HG03521 (cell line): ENCODE measurements around the gene RPL3.

Experiments
- ATAC-seq: cut with Tn5 transposase; IDR thresholded peaks from one replicate; pipeline ENCODE4 v1.9.1; 2021; ENCODE audit warnings: mild to moderate bottlenecking, moderate library complexity; ENCODE audit not compliant: unreplicated experiment

The RPL3 gene

DNA sequence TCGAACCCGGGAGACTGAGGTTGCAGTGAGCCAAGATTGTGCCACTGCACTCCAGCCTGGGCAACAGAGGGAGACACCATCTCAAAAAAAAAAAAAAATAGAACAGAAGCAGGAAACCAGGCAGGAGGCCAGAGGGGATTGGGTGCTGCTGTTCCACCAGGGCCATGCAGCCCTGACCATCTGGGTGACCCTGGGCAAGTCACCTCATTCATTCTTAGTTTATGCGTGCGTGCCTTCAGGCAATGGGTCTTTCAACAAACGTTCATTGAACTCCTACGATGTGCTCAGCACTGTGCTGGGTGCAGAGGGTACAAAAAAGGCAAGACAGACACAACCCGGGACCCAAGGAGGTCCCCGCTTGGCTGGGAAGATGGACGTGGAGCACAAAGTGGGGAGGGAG lies 18.3 kb downstream of the RPL3 start:
- no peak for ATAC-seq

DNA sequence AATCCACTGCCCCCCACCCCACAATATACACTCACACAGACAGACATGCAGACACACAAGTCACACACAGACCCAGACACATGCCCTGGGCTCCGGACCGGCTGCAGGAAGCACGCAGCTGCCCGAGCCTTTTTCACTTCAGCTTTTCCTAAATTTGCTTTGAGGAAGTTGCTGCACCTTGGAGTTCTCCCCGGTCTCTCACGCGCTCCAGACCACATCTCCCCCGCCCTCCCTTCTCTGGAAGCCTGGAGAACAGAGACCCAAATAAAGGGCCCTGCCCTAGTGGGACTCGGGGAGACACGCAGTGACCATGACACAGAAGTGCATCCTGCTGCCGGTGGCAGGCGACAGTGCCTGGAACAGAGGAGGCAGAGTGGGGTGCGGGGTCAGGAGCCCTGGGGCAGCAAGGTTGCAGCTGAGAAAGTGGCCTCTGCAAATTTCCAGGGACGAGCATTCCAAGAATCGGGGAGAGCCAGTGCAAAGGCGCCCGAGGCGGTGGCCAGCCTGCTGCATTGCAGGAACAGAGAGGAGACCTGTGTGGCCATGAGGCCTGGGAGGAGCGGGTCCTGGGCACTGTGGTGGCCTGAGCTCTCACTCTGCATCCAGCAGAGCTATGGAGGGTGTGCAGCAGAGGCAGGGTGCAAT lies 19.1 kb downstream of the RPL3 start:
- no peak for ATAC-seq

DNA sequence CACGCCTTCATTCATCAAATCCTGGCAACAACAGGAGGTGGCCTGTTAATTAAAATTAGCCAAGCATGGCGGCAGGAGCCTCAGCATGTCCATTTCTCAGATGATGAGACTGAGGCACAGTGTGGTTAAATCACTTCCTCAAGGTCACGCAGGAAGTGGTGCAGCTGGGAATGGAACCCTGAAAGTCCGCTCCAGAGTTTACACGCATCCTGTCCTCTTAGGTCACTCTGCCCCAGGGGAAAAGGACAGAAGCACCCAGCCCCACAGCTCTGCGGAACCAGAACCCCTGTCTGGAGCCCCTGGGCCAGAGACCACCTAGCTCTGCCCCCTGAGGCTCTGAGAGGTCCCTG lies 19.6 kb downstream of the RPL3 start:
- no peak for ATAC-seq

GRCh38 chr22:39298241-39298987 lies 21.0 kb downstream of the RPL3 start:
- no peak for ATAC-seq

DNA sequence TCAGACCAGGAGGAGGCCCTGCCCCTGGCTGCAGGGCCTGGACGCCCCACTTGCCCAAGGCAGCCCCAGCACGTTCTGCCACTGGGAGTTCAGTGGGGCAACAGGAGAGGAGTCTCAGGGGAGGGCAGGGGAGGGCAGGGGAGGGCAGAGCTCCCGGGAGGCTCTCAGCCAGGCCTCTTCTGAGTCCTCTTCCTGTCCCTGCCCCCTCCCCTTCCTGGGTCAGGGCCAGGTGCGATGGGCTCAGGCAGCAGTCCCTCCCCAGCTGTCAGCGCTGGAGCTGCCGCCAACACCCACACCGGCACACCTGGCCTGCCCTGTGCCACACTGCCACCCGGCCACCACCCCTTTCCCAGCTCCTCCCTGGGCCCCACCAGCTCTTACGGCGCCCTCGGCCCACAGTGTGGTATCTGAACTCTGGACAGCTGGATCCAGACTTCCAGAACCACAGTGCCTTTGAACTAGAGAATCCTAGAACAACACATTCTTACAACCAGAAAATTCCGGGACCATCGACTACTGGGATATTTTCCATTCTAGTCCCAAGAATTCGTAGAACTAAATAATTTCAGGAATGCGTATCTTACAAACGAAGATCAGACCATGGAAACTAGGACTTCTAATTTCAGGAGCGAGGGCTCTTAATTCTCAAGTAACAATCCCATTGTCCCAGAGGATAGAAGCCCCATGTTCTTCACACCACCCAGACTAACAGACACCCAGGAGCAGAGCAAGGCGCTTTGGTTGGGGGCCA lies 21.8 kb downstream of the RPL3 start:
- ATAC-seq = no peak

GRCh38 chr22:39296981-39297489 lies 22.4 kb downstream of the RPL3 start:
- ATAC-seq = no peak

- ATAC-seq = no peak
Measured at GRCh38 chr22:39296535-39296934, 22.9 kb downstream of the RPL3 start.

DNA sequence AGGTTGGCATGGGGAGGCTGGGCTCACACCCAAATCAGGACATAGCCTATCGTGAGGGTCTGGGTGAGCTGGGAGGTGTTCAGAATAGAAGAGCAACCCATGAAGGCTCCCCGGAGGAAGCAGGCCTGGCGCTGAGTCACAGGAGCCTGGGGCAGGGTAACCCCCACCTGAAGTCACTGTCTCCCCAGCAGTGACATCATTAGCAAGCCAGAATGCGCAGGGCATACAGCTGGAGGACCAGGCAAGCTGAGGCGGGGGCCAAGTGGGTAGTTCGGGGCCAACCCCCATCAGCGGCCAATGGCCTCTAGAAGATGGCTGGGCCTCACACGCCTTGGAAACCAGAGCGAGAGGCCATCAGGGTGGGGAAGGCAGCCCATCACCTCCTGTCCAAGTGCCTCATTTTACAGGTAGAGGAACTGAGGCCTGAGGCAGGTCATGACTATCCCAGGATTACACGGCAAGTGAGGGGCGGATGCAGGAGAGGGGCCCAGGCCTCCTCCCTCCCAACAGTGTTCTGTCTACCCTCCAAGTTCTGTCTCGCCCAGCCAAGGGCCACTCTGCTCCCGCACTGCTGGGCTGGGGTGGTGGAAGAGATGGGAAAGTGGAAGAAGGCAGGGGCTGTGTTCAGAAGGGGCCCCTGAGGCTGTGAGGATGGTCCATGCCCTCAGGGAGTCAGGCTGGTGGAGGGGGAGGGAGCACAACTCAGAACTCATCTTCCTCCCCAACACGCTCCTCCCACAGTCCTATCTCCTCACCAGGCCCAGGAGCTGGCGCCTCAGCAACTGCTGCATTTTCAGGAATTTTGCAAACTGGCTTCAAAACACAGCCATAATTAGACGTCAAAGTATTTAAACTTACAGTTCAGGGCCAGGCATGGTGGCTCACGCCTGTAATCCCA lies 24.6 kb downstream of the RPL3 start:
- no peak for ATAC-seq

- ATAC-seq = no peak
Measured at GRCh38 chr22:39293766-39294368, 25.6 kb downstream of the RPL3 start.

- no peak for ATAC-seq
Measured at GRCh38 chr22:39292561-39293074, 26.8 kb downstream of the RPL3 start.

GRCh38 chr22:39292031-39292462 lies 27.4 kb downstream of the RPL3 start:
- ATAC-seq = no peak

- no peak for ATAC-seq
Measured at GRCh38 chr22:39291523-39291922, 27.9 kb downstream of the RPL3 start.

GRCh38 chr22:39290724-39291161 lies 28.7 kb downstream of the RPL3 start:
- ATAC-seq = no peak

DNA sequence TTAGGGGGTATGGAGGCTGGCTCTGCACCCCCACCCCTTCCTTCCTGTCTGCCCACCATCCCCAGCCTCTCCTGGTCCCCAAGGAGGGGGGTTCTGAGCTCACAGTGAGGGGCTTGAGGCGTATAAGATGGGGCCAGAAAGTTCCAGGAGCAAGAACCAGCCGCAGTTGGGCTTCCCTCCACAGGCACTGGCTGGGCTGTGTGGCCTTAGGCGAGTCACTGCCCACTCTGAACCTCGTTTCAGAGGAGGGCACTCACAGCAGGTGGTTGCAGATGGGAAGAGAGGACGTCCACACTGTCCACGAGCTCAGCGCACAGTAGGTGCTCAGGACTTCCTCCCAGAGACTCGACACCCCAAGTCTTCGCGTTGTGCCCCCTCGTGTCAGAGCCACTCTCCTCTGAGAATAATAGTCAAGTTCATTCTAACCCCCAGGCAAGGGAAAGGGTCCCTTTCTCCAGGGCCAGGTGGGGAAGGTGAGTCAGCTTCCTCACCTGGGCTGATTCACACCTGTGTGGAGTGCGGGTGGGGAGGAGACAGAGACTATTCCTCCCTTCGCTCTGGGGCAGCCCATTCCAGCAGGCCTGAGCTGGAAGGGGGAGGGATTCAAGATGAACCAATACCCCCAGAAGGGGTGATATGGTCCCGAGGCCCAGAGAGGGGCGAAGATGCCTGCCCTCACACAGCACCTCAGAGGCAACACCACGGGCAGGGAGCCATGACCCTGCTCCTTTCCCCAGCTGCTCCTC lies 29.3 kb downstream of the RPL3 start:
- no peak for ATAC-seq

DNA sequence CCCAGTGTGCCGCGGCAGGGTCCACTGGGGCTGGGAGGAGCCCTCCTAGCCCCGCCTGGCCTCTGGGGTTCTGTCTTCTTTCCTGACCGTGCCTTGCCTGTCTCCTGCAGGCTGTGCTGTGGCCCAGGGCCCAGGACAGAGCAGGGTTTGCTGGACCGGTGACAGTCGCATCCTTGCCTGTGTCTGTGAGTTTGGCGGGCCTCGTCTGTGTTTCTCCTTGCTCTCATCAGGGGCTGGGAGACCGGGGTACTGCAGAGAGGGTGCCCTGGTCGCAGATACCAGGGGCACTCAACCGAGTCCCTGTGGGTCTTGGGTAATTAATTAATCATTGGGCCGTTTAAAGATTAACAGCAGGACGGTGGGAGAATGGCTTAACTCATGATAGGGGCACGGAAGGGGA lies 29.9 kb downstream of the RPL3 start:
- no peak for ATAC-seq

DNA sequence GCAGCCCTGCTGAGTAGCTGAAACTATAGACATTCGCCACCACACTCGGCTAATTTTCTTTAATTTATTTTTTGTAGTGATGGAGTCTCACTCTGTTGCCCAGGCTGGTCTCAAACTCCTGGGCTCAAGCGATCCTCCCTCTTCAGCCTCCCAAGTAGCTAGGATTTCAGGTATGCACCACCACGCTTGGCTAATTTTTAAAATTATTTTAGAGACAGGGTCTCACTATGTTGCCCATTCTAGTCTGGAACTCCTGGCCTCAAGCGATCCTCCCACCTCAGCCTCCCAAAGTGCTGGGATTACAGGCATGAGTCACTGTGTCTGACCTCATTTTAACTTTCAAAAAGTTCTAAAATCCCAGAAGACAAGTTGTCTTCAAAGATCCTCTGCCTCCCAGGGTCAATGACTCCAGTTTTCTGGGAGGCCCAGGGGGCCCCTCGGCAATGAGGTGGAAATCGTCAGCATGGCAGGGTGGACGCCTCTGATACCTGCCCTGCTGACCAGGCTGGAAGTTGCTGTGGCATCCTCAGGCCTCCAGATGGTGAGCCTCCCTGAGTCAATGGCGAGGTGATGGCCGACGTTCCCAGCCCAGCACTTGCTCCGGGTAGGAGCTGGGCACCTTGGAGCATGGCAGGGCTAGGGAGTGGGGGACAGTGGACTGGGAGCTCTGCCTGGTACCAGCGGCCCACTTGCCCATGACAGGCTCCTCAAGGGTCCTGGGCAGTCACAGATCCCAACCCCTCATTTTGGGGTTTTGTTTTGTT lies 31.1 kb downstream of the RPL3 start:
- no peak for ATAC-seq

DNA sequence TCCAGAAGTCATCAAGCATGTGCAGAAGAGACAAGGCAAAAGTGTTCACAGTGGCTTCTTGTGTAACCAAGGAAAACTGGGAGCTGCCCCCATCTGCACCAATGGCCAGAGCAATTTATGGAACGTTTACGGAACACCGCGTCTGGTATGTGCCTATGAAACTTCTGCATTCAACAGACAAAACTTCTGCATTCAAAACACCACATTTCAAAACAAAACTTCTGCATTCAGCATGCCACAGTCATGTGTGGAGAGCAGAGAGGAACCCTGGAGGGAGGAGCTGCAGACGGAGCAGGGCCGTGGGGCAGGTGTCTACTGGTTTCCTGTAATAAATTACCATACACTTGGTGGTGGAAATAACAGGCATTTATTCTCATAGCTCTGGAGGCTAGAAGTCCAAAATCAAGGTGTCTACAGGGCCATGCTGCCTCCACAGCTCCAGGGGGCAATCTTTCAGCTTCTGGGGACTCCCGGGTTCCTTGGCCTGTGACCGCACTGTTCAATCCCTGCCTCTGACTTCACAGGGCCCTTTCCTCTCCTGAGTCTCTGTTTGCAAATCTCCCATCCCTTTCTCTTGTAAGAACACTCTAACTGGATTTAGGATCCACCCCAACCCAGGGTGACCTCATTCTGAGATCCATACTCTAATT lies 32.2 kb downstream of the RPL3 start:
- no peak for ATAC-seq

DNA sequence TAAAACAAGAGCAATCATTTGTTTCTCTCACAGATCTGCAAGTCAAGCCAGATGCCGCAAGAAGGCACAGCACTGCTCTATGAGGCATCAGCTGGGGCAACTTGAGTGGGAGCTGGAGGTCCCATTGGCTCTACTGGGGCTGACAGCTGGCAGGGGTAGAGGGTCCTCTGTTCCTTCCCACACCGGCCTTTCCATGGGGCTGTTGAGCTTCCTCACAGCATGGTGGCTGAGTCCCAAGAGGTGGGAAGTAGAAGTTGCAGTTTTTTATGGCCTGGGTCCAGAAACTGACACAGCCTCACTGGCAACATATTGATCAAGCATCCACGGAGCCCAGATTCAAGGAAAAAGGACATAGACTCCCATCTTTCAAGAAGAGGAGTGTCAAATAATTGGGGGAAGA lies 34.4 kb downstream of the RPL3 start:
- ATAC-seq = no peak
